ENCODE data around the gene GZMH.

Gene GZMH

DNA sequence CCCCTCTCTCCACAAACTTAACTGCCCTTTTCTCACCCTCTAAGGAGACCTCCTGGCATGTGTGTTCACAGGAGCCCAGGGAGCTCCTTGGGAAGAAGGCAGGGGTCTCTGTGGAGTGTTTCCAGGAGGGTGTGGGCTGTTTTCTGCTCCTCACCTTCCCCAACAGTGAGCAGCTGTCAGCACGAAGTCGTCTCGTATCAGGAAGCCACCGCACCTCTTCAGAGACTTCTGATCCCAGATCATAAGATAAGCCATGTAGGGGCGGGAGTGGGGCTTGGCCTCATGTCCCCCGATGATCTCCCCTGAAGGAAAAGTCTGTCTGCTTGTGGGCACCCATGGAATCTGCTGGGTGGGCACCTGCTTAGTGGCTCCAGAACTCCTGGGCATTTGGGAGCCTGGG, 23.3 kb upstream of the GZMH start:
- no peaks in the 10 kb centered on the region for H3K4me1 ChIP-seq

GRCh38 chr14:24632336-24632735, 22.9 kb upstream of the GZMH start:
- H3K9me3 ChIP-seq: no peaks in the 10 kb centered on the region
- no peak for DNase-seq
- no peaks in the 10 kb centered on the region for H3K36me3 ChIP-seq
- no peak overlapping the region for H3K4me3 ChIP-seq (ENCODE audit: low read depth, low read length)
- TF ChIP-seq CTCF (IDR thresholded peaks at IDR 0.05; ENCODE audit: low read depth, low read length): no peak
- 0 out of 2 replicates have a peak, but pooled peaks cover 4% of the 10 kb centered on the region for H3K27me3 ChIP-seq
- H3K4me1 ChIP-seq: no peaks in the 10 kb centered on the region

More for the DNA sequence above, 23.3 kb upstream of the GZMH start:
- Histone ChIP-seq H3K36me3 (no peaks in the 10 kb centered on the region), H3K4me3 (ENCODE audit: low read depth, low read length) (no peak overlapping the region), H3K27me3 (0 out of 2 replicates have a peak, but pooled peaks cover 4% of the 10 kb centered on the region), H3K9me3 (no peaks in the 10 kb centered on the region)
- TF ChIP-seq CTCF (IDR thresholded peaks at IDR 0.05; ENCODE audit: low read depth, low read length): no peak
- DNase-seq: no peak

- DNase-seq: no peak
Observed at GRCh38 chr14:24631749-24632335, 22.4 kb upstream of the GZMH start.

DNA sequence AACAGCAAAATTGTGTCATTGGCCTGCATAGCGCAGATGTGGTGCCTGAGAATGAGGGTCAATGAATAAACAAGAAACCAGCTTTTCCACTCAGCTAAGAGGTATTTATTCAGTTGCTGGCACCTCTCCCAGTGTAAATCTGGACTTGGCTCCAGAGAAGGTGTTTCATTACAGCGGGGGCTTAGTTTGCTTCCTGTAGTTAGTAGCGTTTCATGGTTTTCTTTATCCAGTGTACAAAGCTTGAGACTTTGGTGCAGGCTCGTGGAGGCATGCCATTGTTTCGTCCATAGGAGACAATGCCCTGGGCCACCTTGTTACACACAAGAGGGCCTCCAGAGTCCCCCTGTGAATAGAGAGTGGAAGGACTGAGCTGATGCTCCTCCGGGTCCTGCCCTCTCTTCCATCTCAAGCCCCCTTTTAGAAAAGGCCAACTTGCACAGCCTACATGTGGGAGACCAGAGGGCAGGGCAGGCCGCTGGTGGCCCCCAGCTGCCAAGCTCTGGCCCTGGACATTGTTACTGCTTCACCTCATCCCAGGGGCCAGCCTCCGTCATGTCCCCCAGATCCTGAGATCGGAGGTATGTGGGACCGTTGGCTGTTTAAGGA, 21.5 kb upstream of the GZMH start:
- no peak for DNase-seq
- Histone ChIP-seq H3K36me3 (no peaks in the 10 kb centered on the region), H3K4me3 (ENCODE audit: low read depth, low read length) (no peak overlapping the region), H3K4me1 (no peaks in the 10 kb centered on the region), H3K9me3 (no peaks in the 10 kb centered on the region), H3K27me3 (no peaks in the 10 kb centered on the region)
- TF ChIP-seq CTCF (IDR thresholded peaks at IDR 0.05; ENCODE audit: low read depth, low read length): no peak

More at GRCh38 chr14:24631749-24632335, 22.4 kb upstream of the GZMH start:
- no peak for TF ChIP-seq CTCF (IDR thresholded peaks at IDR 0.05; ENCODE audit: low read depth, low read length)
- no peaks in the 10 kb centered on the region for H3K36me3 ChIP-seq
- no peaks in the 10 kb centered on the region for H3K9me3 ChIP-seq
- no peak overlapping the region for H3K4me3 ChIP-seq (ENCODE audit: low read depth, low read length)
- no peaks in the 10 kb centered on the region for H3K4me1 ChIP-seq
- H3K27me3 ChIP-seq: 0 out of 2 replicates have a peak, but pooled peaks cover 4% of the 10 kb centered on the region

GRCh38 chr14:24630087-24630871, 20.8 kb upstream of the GZMH start:
- TF ChIP-seq CTCF (IDR thresholded peaks at IDR 0.05; ENCODE audit: low read depth, low read length): no peak
- H3K36me3 ChIP-seq: no peaks in the 10 kb centered on the region
- no peaks in the 10 kb centered on the region for H3K4me1 ChIP-seq
- H3K9me3 ChIP-seq: no peaks in the 10 kb centered on the region
- DNase-seq: no peak
- no peak overlapping the region for H3K4me3 ChIP-seq (ENCODE audit: low read depth, low read length)
- H3K27me3 ChIP-seq: no peaks in the 10 kb centered on the region

DNA sequence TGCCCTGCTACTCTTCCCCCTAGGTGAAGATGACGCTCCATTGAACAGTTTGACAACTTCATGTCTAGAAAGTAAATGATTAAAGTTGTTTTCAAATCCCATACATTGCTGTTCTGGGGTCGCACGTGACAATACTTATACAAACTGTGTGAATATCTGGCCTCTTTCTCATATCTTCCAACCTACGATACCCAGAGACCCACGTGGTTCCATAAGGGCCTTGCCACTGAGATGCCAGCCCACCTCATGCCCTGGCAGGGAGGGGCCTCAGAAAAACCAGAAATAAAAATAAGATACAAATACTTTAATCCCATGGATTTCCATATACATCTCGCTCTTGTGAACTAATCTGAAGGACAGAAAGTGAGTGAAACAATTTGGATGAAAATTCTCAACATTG, 20.0 kb upstream of the GZMH start:
- Histone ChIP-seq H3K27me3 (no peaks in the 10 kb centered on the region), H3K4me1 (no peaks in the 10 kb centered on the region), H3K36me3 (no peaks in the 10 kb centered on the region), H3K9me3 (no peaks in the 10 kb centered on the region), H3K4me3 (ENCODE audit: low read depth, low read length) (no peak overlapping the region)
- no peak for TF ChIP-seq CTCF (IDR thresholded peaks at IDR 0.05; ENCODE audit: low read depth, low read length)
- no peak for DNase-seq

Data from BE2C (cell line).